Astrocyte (in vitro differentiated cells and primary cell): ENCODE results near the gene UGGT2.
A peak's percentile ranks its signal among the peaks of the same experiment; 100 is the strongest.

ENCODE experiments used
- CTCF ChIP-seq: IDR thresholded peaks from 2 replicates; pipeline ENCODE4 v1.5.1; 2011; ENCODE audit warnings: low read depth, mild to moderate bottlenecking, inconsistent platforms, low read length, moderate library complexity; ENCODE audit not compliant: insufficient read depth
- EZH2 ChIP-seq: IDR thresholded peaks from 2 replicates; pipeline ENCODE4 v1.6.1; 2012; ENCODE audit warnings: mild to moderate bottlenecking, low read length, inconsistent platforms; ENCODE audit not compliant: insufficient read depth

DNA sequence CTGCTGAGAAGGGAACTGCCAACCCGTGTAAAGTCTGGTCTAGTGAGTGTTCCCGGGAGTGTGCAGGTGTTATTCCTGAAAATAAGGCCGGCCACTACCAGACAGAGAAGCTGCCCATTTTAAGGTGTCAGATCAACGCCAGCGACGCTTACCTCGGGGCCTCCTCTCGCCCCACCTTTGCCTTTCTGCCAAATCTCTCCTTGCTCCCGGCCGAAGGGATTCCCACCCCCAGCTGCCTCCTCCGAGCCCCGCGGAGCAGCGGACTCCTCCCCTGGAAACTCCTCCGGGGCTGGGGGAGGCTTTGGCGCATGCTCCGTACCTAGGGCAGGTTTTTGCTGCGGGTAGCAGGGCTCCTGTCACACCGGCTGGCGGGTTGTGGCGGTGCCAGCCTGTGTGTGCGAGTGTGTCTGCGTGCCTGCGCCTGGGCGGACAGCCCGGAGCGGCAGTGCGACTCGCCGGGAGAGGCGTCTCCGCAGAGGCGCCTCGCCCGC is 36.6 kb upstream of the UGGT2 start, which contains the start of gene HS6ST3:
- TF ChIP-seq CTCF (no peak), EZH2 (peak; percentile 18)
